Lower lobe of right lung (tissue), 2 donors: ENCODE results near the gene ACTL8. TPM values are rescaled to one million over a fixed set of nuclear protein-coding genes. Genes with fewer than 3 reads are reported as not detected.

Experiments used
- ATAC-seq, 2 donors: fragments of 200-7000 bp; cut with Tn5 transposase; one replicate each; pipeline ENCODE4 v1.9.1; 2020 to 2022; ENCODE audit warnings: mild to moderate bottlenecking in 2 of 2, moderate library complexity in 2 of 2
- DNase-seq: peaks from one replicate; pipeline ENCODE4 v3.0.0-alpha.2; 2020
- H3K27ac ChIP-seq: fragments of 200-600 bp; one replicate; pipeline ENCODE4 v1.8.0; 2022
- H3K27me3 ChIP-seq: fragments of 200-600 bp; one replicate; pipeline ENCODE4 v1.8.0; 2022; ENCODE audit warnings: low read depth
- H3K36me3 ChIP-seq: fragments of 200-600 bp; one replicate; pipeline ENCODE4 v1.8.0; 2022; ENCODE audit warnings: mild to moderate bottlenecking
- H3K4me1 ChIP-seq: fragments of 200-600 bp; one replicate; pipeline ENCODE4 v1.8.0; 2022
- H3K4me3 ChIP-seq: fragments of 200-600 bp; one replicate; pipeline ENCODE4 v1.8.0; 2022; ENCODE audit warnings: mild to moderate bottlenecking
- H3K9me3 ChIP-seq: fragments of 200-600 bp; one replicate; pipeline ENCODE4 v1.8.0; 2022
- intact Hi-C: fragments of 100-400 bp; cut with DNase I; formaldehyde crosslinking; loops from one replicate; pipeline ENCODE4 v1.11.0; 2022
- total RNA-seq: library from RNA; stranded (reverse); fragmentation: NEBNext Ultra II Directional; extraction: Animal tissue kit (Norgen Biotek cat#: 25700); gene quantifications from one replicate; pipeline ENCODE4 v1.2.1, GENCODE V29; 2021
- TF ChIP-seq, protein P1 (sequence below): fragments of 200-600 bp; IDR thresholded peaks from one replicate; pipeline ENCODE4 v1.8.0; 2022; ENCODE audit warnings: antibody characterized with exemption, mild to moderate bottlenecking
- donor health status: DM: no; HTN: yes; CAD: no; lungs with severe emphysema.

The ACTL8 gene
- total RNA-seq, 1 donor from 2014 or later, result not detected

DNA sequence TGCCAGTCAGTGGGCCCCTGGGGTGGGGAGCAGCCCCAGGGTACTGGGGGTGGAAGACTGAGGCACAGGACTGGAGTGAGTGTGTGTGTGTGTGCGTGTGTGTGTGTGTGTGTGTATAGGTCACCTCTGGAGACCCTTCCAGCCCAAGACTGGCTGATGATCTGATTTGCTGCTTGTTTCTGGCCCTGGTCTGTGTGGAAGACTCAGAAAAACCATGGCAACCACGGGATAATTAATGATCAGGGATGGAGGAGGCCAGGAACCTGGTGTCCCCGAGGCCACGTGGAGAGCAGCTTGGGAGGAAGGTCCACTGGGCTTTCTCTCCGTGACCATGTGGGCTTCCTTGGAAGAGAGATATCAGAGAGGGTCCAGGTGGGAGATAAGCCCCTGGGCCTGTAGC, 4.8 kb upstream of the ACTL8 start:
- Histone ChIP-seq H3K36me3 (no peaks in the 10 kb centered on the region), H3K4me1 (no peaks in the 10 kb centered on the region), H3K9me3 (peaks cover 8% of the 10 kb centered on the region), H3K27ac (no peak overlapping the region), H3K4me3 (no peak overlapping the region), H3K27me3 (peaks cover 3% of the 10 kb centered on the region)
- TF ChIP-seq, protein P1, sequence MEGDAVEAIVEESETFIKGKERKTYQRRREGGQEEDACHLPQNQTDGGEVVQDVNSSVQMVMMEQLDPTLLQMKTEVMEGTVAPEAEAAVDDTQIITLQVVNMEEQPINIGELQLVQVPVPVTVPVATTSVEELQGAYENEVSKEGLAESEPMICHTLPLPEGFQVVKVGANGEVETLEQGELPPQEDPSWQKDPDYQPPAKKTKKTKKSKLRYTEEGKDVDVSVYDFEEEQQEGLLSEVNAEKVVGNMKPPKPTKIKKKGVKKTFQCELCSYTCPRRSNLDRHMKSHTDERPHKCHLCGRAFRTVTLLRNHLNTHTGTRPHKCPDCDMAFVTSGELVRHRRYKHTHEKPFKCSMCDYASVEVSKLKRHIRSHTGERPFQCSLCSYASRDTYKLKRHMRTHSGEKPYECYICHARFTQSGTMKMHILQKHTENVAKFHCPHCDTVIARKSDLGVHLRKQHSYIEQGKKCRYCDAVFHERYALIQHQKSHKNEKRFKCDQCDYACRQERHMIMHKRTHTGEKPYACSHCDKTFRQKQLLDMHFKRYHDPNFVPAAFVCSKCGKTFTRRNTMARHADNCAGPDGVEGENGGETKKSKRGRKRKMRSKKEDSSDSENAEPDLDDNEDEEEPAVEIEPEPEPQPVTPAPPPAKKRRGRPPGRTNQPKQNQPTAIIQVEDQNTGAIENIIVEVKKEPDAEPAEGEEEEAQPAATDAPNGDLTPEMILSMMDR, result no peak
- DNase-seq, result no peak
- ATAC-seq, result no peak
- intact Hi-C loops, result no loop called here

DNA sequence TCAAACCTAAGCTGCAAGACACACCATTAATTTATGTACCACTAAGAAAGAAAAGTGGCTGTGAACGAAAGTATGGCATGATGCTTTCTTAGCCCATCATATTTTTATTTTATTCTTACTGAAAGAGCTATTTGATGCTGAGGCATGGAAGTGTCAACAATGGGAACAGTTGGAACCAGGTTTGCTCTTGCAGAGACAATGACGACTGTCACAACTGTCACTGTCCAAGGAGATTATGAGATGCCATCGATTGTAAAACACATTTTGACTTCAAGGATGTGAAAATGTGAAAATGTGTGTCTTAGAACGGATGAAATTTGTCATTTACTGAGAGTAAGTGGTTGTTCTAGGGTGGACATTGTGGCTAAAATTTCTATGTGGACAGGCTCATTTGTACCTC, 2.8 kb upstream of the ACTL8 start:
- Histone ChIP-seq H3K27ac (no peak overlapping the region), H3K9me3 (peaks cover 20% of the 10 kb centered on the region), H3K4me3 (no peak overlapping the region), H3K27me3 (peaks cover 3% of the 10 kb centered on the region), H3K36me3 (no peaks in the 10 kb centered on the region), H3K4me1 (no peaks in the 10 kb centered on the region)
- no peak for ATAC-seq
- DNase-seq, result no peak
- intact Hi-C loops, result no loop called here
- TF ChIP-seq, protein P1, result no peak

DNA sequence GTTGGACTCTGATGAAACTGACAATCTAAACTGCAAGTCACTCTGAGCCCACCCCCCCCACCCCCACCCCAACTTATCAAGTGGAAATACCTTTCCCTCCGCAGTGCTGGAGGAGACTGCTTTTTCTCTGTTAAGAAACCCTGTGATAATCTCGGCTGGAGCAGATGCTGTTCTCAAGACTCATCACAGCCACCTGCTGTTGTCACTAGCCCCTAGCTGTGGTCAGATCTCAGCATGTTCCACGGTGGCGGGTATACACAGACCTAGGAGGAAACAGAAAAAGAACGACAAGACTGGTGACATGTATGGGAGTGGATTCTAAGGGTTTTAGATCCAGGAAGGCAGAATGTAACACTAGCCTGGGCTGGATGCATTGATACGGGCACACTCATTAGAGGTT, 2.3 kb downstream of the ACTL8 start:
- no peaks in the 10 kb centered on the region for H3K36me3 ChIP-seq
- intact Hi-C loops, result no loop called here
- no peak for DNase-seq
- TF ChIP-seq, protein P1, result no peak
- no peak overlapping the region for H3K27ac ChIP-seq
- no peaks in the 10 kb centered on the region for H3K27me3 ChIP-seq
- no peak for ATAC-seq
- peaks cover 42% of the 10 kb centered on the region for H3K9me3 ChIP-seq
- H3K4me1 ChIP-seq, result no peaks in the 10 kb centered on the region
- no peak overlapping the region for H3K4me3 ChIP-seq

DNA sequence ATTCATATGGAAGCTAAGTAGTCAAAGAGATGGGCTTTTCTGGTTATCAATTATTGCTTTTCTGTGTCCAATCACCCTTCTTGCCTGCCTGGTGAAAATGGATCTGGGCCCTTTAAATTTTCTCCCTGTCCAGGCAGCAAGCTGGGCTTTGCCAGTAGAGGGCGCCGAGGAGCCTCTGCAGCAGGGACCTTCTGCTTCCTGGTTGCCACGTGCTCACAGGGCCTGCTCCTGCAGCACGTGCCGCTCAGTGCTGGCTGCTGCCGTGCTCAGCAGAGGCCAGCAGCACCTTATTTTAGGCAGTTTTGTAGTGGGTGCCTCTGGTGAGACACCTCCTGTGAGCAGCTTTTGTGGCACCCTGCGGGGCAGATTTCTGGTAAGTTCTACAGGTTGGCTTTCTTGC, 4.0 kb downstream of the ACTL8 start:
- H3K9me3 ChIP-seq, result peaks cover 42% of the 10 kb centered on the region
- H3K4me1 ChIP-seq, result no peaks in the 10 kb centered on the region
- no peaks in the 10 kb centered on the region for H3K36me3 ChIP-seq
- peak; percentile 26 for DNase-seq
- peaks cover 7% of the 10 kb centered on the region for H3K27me3 ChIP-seq
- H3K4me3 ChIP-seq, result no peak overlapping the region
- intact Hi-C loops, result no loop called here
- no peak for ATAC-seq
- TF ChIP-seq, protein P1, result no peak
- no peak overlapping the region for H3K27ac ChIP-seq

DNA sequence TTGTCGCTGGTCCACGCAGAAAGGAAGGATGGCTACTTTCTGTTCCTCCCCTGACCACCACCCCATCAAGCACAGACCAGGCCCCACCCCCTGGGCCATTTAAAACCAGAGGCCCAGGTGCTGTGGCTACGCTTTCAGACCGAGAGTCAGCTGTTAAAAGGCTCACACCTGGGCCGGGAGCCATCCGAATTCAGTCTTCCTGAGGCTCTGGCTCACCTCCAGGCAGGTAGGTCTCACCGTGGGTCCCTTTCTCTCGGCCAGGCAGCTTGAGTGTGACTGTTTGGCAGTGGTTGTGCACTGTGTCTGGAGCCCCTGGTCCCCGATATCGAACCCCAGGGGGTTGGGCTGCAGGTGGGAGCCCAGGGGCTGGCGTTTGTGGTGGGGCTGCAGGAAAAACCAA, 7.2 kb downstream of the ACTL8 start:
- intact Hi-C loops, result no loop called here
- no peak for ATAC-seq

More for the DNA sequence above, 7.2 kb downstream of the ACTL8 start:
- Histone ChIP-seq H3K27ac (no peak overlapping the region), H3K4me1 (no peaks in the 10 kb centered on the region), H3K36me3 (no peaks in the 10 kb centered on the region), H3K4me3 (no peak overlapping the region), H3K9me3 (peaks cover 22% of the 10 kb centered on the region), H3K27me3 (peaks cover 7% of the 10 kb centered on the region)
- no peak for DNase-seq
- TF ChIP-seq, protein P1, result no peak
